SK-N-SH (cell line): ENCODE results near the gene CXCL3. TPM values are rescaled to one million over a fixed set of nuclear protein-coding genes. Genes with fewer than 3 reads are reported as not detected.

ENCODE experiments used
- CTCF ChIA-PET: fragments of 300-600, 350-600 bp; formaldehyde crosslinking; extraction: SDS; loops from one replicate; lab custom pipeline; 2021; lab: Yijun Ruan, JAX
- POLR2A ChIA-PET: fragments of 350-600 bp; sonication (Branson Sonifier 250); formaldehyde crosslinking; extraction: SDS; loops from one replicate; lab custom pipeline; 2020; ENCODE audit warnings: antibody characterized with exemption, inconsistent platforms; lab: Yijun Ruan, JAX
- DNase-seq: peaks from one replicate; pipeline ENCODE4 v3.0.0; 2012
- H2AFZ ChIP-seq: fragments of 200-600 bp; sonication (generic); 2 replicates; pipeline ENCODE4 v1.8.1; 2016; ENCODE audit warnings: antibody characterized with exemption, mild to moderate bottlenecking, low read depth
- H3F3A ChIP-seq: fragments of 200-600 bp; sonication (generic); replicated peaks from 2 replicates; pipeline ENCODE3; 2016; ENCODE audit warnings: antibody characterized with exemption, mild to moderate bottlenecking; ENCODE audit not compliant: insufficient read depth
- H3K27ac ChIP-seq, 2 experiments: fragments of 200-500 bp in 1 of 2; fragments of 200-600 bp in 1 of 2; sonication (Bioruptor generic) in 1 of 2; sonication (generic), shearing (Covaris generic) in 1 of 2; 2 replicates each; pipeline versions ENCODE4 v1.5.1 to v1.6.1; 2014 to 2016; ENCODE audit warnings: low read depth in 2 of 2, inconsistent platforms in 1 of 2, low read length in 1 of 2, mild to moderate bottlenecking in 1 of 2, mixed read lengths in 1 of 2
- H3K27me3 ChIP-seq: fragments of 200-600 bp; sonication (generic), shearing (Covaris generic); 2 replicates; pipeline ENCODE4 v1.6.1; 2016; ENCODE audit warnings: mixed run types; ENCODE audit not compliant: insufficient read depth
- H3K36me3 ChIP-seq, 2 experiments: fragments of 200-500 bp in 1 of 2; fragments of 200-600 bp in 1 of 2; sonication (Bioruptor generic) in 1 of 2; sonication (generic) in 1 of 2; replicated peaks in 1 of 2; 2 replicates each; pipeline versions ENCODE3 to v1.5.1; 2014 to 2016; ENCODE audit warnings: low read length in 1 of 2, mild to moderate bottlenecking in 1 of 2; ENCODE audit not compliant: insufficient read depth in 2 of 2, control insufficient read depth in 1 of 2
- H3K4me1 ChIP-seq, 2 experiments: fragments of 200-500 bp in 1 of 2; fragments of 200-600 bp in 1 of 2; sonication (Bioruptor generic) in 1 of 2; sonication (generic), shearing (Covaris generic) in 1 of 2; 2 replicates each; pipeline versions ENCODE4 v1.5.1 to v1.6.1; 2014 to 2016; ENCODE audit warnings: low read depth in 1 of 2, low read length in 1 of 2, mixed run types in 1 of 2; ENCODE audit not compliant: insufficient read depth in 2 of 2, control insufficient read depth in 1 of 2
- H3K4me2 ChIP-seq: fragments of 200-600 bp; sonication (generic), shearing (Covaris generic); 2 replicates; pipeline ENCODE4 v1.6.1; 2017; ENCODE audit warnings: mixed run types
- H3K4me3 ChIP-seq, 2 experiments: fragments of 200-500 bp in 1 of 2; fragments of 200-600 bp in 1 of 2; sonication (Bioruptor generic) in 1 of 2; sonication (generic), shearing (Covaris generic) in 1 of 2; 2 replicates each; pipeline versions ENCODE4 v1.5.1 to v1.8.1; 2014 to 2016; ENCODE audit warnings: low read depth in 2 of 2, inconsistent platforms in 1 of 2, low read length in 1 of 2, mild to moderate bottlenecking in 1 of 2, mixed read lengths in 1 of 2, moderate library complexity in 1 of 2
- H3K79me2 ChIP-seq: fragments of 200-600 bp; sonication (generic); 2 replicates; pipeline ENCODE4 v1.8.1; 2017; ENCODE audit warnings: mild to moderate bottlenecking; ENCODE audit not compliant: insufficient read depth
- H3K9ac ChIP-seq: fragments of 200-600 bp; sonication (generic); 2 replicates; pipeline ENCODE4 v1.6.1; 2017; ENCODE audit warnings: mixed run types
- H3K9me2 ChIP-seq: fragments of 200-600 bp; sonication (generic); 2 replicates; pipeline ENCODE4 v1.6.1; 2017; ENCODE audit warnings: mixed run types
- H3K9me3 ChIP-seq: fragments of 200-600 bp; sonication (generic); 2 replicates; pipeline ENCODE4 v1.6.1; 2017; ENCODE audit warnings: mixed run types, mild to moderate bottlenecking, moderate library complexity
- H4K20me1 ChIP-seq: fragments of 200-600 bp; sonication (generic); 2 replicates; pipeline ENCODE4 v1.6.1; 2017; ENCODE audit warnings: mild to moderate bottlenecking, mixed run types; ENCODE audit not compliant: insufficient read depth
- CHD2 ChIP-seq: fragments of 150-350 bp; IDR thresholded peaks from 2 replicates; pipeline ENCODE4 v1.6.1; 2018; ENCODE audit warnings: low read length; ENCODE audit not compliant: partially characterized antibody
- ELF1 ChIP-seq: IDR thresholded peaks from 2 replicates; pipeline ENCODE4 v1.4.0; 2012
- EZH2phosphoT487 ChIP-seq: fragments of 200-600 bp; sonication (generic); IDR thresholded peaks from 2 replicates; pipeline ENCODE4 v1.6.1; 2017; ENCODE audit warnings: low read depth, mixed run types, mild to moderate bottlenecking, antibody characterized with exemption, moderate library complexity, borderline replicate concordance
- FOSL2 ChIP-seq: IDR thresholded peaks from 2 replicates; pipeline ENCODE4 v1.4.0; 2012; ENCODE audit warnings: low read depth, mild to moderate bottlenecking, moderate library complexity, borderline replicate concordance
- FOXM1 ChIP-seq: IDR thresholded peaks from 2 replicates; pipeline ENCODE4 v1.4.0; 2012; ENCODE audit warnings: low read depth, mild to moderate bottlenecking
- MEF2A ChIP-seq: IDR thresholded peaks from 2 replicates; pipeline ENCODE4 v1.4.0; 2012; ENCODE audit warnings: low read depth, borderline replicate concordance
- NFIC ChIP-seq: IDR thresholded peaks from 2 replicates; pipeline ENCODE4 v1.4.0; 2012; ENCODE audit warnings: borderline replicate concordance
- NRF1 ChIP-seq: IDR thresholded peaks from 2 replicates; pipeline ENCODE4 v1.6.1; 2012; ENCODE audit warnings: low read depth, mild to moderate bottlenecking, low read length
- RXRA ChIP-seq: IDR thresholded peaks from 2 replicates; pipeline ENCODE4 v1.4.0; 2012; ENCODE audit warnings: low read depth, mild to moderate bottlenecking, borderline replicate concordance
- TAF1 ChIP-seq: IDR thresholded peaks from 2 replicates; pipeline ENCODE4 v1.6.1; 2012; ENCODE audit warnings: low read depth, mild to moderate bottlenecking, low read length, moderate library complexity, borderline replicate concordance
- TCF12 ChIP-seq: IDR thresholded peaks from 2 replicates; pipeline ENCODE4 v1.4.0; 2012
- TEAD4 ChIP-seq: IDR thresholded peaks from 2 replicates; pipeline ENCODE4 v1.4.0; 2012; ENCODE audit warnings: mild to moderate bottlenecking, borderline replicate concordance; ENCODE audit not compliant: insufficient read depth
- WGBS: methylation state at CpG from one replicate; pipeline ENCODE4 v1.1.6; 2017; ENCODE audit warnings: low lambda C conversion rate; 5-methylcytosine and 5-hydroxymethylcytosine counted together
- polyA plus RNA-seq, 3 experiments: library from polyadenylated mRNA; depleted of rRNA; stranded (reverse); fragments of >200 nt; gene quantifications; 2 replicates each; pipeline ENCODE4 v1.2.3, GENCODE V29; 2012
- TF ChIP-seq, protein P1 (sequence below): IDR thresholded peaks from 2 replicates; pipeline ENCODE4 v1.4.0; 2012; ENCODE audit warnings: low read depth, borderline replicate concordance

The CXCL3 gene
- polyA plus RNA-seq, 1 of the 3 experiments (the other 2 are of a cell fraction): 0.31 TPM

- no peak for TF ChIP-seq NRF1
- TF ChIP-seq FOSL2: no peak
- TF ChIP-seq RXRA: no peak
- no peak for TF ChIP-seq ELF1
- TF ChIP-seq MEF2A: no peak
- TF ChIP-seq TEAD4: no peak
- no peak for TF ChIP-seq TCF12
These were observed 18.5 kb upstream of the CXCL3 start (continued) for GRCh38 chr4:74056858-74057562.

DNA sequence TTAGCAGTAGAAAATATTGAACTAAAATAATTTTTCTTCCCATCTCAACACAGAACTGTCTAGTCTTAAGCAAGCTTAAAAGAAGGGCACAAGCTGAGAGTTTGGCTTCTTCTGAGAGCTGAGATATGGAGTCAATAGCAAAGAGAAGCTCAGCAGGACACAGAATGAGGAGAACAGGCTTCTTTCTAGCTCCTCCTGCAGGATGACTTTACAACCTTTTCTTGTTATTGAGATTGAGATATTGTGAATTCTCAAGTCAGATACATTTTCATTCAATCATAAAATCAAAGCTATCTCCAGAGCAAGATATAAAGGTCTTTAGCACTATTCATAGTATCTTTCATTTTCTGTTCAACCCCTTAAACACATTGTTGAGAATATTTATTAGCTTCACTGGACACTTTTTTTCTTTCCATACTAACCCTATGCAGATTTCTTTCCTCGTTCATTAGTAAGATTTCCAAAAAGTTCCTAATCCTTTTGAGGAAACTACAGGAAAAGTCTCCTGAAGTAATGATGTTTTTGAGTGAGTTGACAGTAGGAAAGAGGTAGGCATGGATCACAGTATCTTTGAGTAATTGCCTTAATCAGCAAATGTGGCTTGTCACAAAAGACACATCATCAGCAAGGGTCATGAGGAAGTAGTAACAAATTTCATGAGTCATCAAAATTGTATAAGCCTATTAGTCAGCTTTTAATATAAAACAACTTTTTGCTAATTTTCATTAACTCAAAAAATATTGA is 17.8 kb upstream of the CXCL3 start:
- H3K4me3 ChIP-seq: no peak overlapping the region
- H3K36me3 ChIP-seq: no peaks in the 10 kb centered on the region
- H3K27me3 ChIP-seq: no peaks in the 10 kb centered on the region; the same call in 1 of the 2 replicates
- CTCF ChIA-PET: interaction anchor here (1.4 kb wide), 1 partner anchor 15 kb away, joined by 3 read pairs; no protein-coding TSS in a partner anchor
- H3K27ac ChIP-seq: no peak overlapping the region; a peak in 1 of 4 replicates
- no peaks in the 10 kb centered on the region for H4K20me1 ChIP-seq
- H3F3A ChIP-seq: no peaks in the 10 kb centered on the region
- WGBS: 0% methylated on average over 1 of the region's 1 CpG
- no peak overlapping the region for H2AFZ ChIP-seq
- H3K4me2 ChIP-seq: no peak overlapping the region
- H3K4me1 ChIP-seq: no peaks in the 10 kb centered on the region; a peak in 1 of 4 replicates
- H3K9me3 ChIP-seq: no peaks in the 10 kb centered on the region; the same call in 1 of the 2 replicates
- TF ChIP-seq NFIC: no peak
- TF ChIP-seq TAF1: no peak
- no peaks in the 10 kb centered on the region for H3K9me2 ChIP-seq
- H3K9ac ChIP-seq: no peak overlapping the region
- no peak for DNase-seq
- H3K79me2 ChIP-seq: no peaks in the 10 kb centered on the region
- POLR2A ChIA-PET: no interaction called here

DNA sequence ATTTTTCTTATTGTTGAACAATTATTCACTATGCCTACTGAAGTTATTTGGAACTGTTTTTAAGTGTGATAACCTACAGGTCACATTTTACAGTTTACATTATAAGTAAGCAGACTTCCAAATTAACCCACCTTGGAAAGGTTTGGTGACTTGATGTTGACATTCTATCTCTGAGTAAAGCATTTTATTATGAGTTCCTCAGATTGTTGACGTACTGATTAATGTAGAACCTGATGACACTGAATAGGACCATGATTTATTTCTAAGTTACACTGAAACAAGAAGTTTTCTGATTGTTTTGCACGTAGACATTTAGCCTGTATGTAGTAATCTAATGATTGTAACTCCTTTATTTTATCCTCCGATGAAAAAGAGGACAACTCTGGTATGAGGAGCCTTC is 17.0 kb upstream of the CXCL3 start:
- no peaks in the 10 kb centered on the region; the same call in 1 of the 2 replicates for H3K27me3 ChIP-seq
- H3K9me3 ChIP-seq: no peaks in the 10 kb centered on the region; the same call in 1 of the 2 replicates
- no peaks in the 10 kb centered on the region for H3K9me2 ChIP-seq
- no peaks in the 10 kb centered on the region; a peak in 1 of 4 replicates for H3K4me1 ChIP-seq
- H3K4me2 ChIP-seq: no peak overlapping the region
- H3K36me3 ChIP-seq: no peaks in the 10 kb centered on the region
- ChIA-PET CTCF (interaction anchor here (1.4 kb wide), 1 partner anchor 14 kb away, joined by 3 read pairs; no protein-coding TSS in a partner anchor), POLR2A (no interaction called here)
- TF ChIP-seq NFIC (no peak), NRF1 (no peak), TAF1 (no peak), EZH2phosphoT487 (no peak), MEF2A (no peak), CHD2 (no peak), FOXM1 (no peak)
- TF ChIP-seq, protein P1, sequence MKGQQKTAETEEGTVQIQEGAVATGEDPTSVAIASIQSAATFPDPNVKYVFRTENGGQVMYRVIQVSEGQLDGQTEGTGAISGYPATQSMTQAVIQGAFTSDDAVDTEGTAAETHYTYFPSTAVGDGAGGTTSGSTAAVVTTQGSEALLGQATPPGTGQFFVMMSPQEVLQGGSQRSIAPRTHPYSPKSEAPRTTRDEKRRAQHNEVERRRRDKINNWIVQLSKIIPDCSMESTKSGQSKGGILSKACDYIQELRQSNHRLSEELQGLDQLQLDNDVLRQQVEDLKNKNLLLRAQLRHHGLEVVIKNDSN: no peak
- 4% methylated on average over 3 of the region's 3 CpGs for WGBS
- no peak overlapping the region for H3K4me3 ChIP-seq
- H3F3A ChIP-seq: no peaks in the 10 kb centered on the region
- no peaks in the 10 kb centered on the region for H3K79me2 ChIP-seq
- H4K20me1 ChIP-seq: no peaks in the 10 kb centered on the region
- DNase-seq: no peak
- H3K27ac ChIP-seq: no peak overlapping the region
- H3K9ac ChIP-seq: no peak overlapping the region
- no peak overlapping the region for H2AFZ ChIP-seq
